ENCODE results near the gene FAM181A. TPM values are rescaled to one million over a fixed set of nuclear protein-coding genes. Genes with fewer than 3 reads are reported as not detected.

Gene FAM181A
- total RNA-seq, 4 donors from 2014 or later, result not detected

DNA sequence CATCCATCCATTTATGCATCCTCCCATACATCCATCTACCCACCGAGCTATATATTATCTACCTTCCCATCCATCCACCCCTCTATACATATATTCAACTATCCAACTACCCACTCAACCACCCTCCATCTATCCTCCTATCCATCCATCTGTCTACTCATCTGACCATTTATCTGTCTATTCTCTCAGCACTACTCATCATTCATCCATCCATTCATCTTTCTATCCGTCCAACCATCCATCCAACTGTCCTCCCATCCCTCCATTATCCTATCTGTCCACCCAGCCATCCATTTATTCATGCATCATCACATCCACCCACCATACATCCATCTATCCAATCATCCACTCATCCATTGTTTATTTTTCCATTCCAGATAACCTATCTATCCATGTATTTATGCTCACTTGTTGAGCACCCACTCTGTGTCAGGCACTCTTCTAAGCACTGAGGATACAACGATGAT lies 37.7 kb downstream of the FAM181A start:
- 91 to 99% methylated on average over 3 of the region's 3 CpGs for whole genome bisulfite sequencing, 2 donors
- TF ChIP-seq, protein P1, sequence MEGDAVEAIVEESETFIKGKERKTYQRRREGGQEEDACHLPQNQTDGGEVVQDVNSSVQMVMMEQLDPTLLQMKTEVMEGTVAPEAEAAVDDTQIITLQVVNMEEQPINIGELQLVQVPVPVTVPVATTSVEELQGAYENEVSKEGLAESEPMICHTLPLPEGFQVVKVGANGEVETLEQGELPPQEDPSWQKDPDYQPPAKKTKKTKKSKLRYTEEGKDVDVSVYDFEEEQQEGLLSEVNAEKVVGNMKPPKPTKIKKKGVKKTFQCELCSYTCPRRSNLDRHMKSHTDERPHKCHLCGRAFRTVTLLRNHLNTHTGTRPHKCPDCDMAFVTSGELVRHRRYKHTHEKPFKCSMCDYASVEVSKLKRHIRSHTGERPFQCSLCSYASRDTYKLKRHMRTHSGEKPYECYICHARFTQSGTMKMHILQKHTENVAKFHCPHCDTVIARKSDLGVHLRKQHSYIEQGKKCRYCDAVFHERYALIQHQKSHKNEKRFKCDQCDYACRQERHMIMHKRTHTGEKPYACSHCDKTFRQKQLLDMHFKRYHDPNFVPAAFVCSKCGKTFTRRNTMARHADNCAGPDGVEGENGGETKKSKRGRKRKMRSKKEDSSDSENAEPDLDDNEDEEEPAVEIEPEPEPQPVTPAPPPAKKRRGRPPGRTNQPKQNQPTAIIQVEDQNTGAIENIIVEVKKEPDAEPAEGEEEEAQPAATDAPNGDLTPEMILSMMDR (IDR thresholded peaks at IDR 0.05), result no peak
- no peak for TF ChIP-seq POLR2A (IDR thresholded peaks at IDR 0.05)
- DNase-seq (ENCODE audit: low spot score in 2 of 2), result no peak
- H3K4me3 ChIP-seq (ENCODE audit: low read depth, poor library complexity, severe bottlenecking), result no peak overlapping the region
- intact Hi-C loops (cut with DNase I; ENCODE audit: low total_unique reads), result no loop called here

- intact Hi-C loops (cut with DNase I; ENCODE audit: low total_unique reads), result no loop called here
- no peak for TF ChIP-seq POLR2A (IDR thresholded peaks at IDR 0.05)
- TF ChIP-seq, protein P1 (IDR thresholded peaks at IDR 0.05), result no peak
- 73 to 75% methylated on average over 3 of the region's 3 CpGs for WGBS, 2 donors
- H3K4me3 ChIP-seq (ENCODE audit: low read depth, poor library complexity, severe bottlenecking), result no peak overlapping the region
- no peak for DNase-seq (ENCODE audit: low spot score in 2 of 2)
Observed at GRCh38 chr14:93965287-93965821, 38.2 kb downstream of the FAM181A start.

DNA sequence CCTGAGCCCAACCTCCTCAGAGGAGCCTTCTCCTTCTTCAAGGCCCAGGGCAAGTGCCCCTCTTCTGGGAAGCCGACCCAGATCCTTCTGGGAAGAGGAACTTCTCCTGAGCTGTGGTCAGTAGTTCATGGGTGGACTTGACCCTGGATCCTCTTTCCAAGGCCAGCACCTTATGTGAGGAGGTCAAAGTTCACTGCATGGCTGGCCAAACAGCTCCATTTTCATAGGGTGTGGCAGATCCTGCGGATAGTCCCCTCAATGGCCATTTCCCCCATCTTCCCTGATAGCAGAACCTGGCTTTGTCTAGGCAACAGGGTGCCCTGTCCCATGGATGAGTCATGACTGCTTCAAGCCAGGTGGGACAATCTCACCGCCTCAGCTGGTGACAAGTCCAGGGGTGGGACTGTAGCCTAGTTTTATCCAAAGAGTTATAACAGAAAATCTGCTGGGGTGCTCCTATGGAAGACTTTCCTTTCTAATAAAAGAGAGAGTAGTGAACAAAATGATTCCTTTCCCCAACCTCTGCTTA lies 38.9 kb downstream of the FAM181A start:
- no peak overlapping the region for H3K4me3 ChIP-seq (ENCODE audit: low read depth, poor library complexity, severe bottlenecking)
- intact Hi-C loops (cut with DNase I; ENCODE audit: low total_unique reads), result no loop called here
- TF ChIP-seq, protein P1 (IDR thresholded peaks at IDR 0.05), result no peak
- TF ChIP-seq POLR2A (IDR thresholded peaks at IDR 0.05), result no peak
- DNase-seq (ENCODE audit: low spot score in 2 of 2), result no peak
- WGBS, 2 donors, result 88 to 93% methylated on average over 3 of the region's 3 CpGs

- WGBS, 2 donors, result 60 to 64% methylated on average over 10 of the region's 10 CpGs
- no peak overlapping the region for H3K4me3 ChIP-seq (ENCODE audit: low read depth, poor library complexity, severe bottlenecking)
- intact Hi-C loops (cut with DNase I; ENCODE audit: low total_unique reads), result no loop called here
- TF ChIP-seq POLR2A (IDR thresholded peaks at IDR 0.05), result no peak
- TF ChIP-seq, protein P1 (IDR thresholded peaks at IDR 0.05), result no peak
- DNase-seq (ENCODE audit: low spot score in 2 of 2), result no peak
Observed at GRCh38 chr14:93967637-93968250, 40.6 kb downstream of the FAM181A start.

DNA sequence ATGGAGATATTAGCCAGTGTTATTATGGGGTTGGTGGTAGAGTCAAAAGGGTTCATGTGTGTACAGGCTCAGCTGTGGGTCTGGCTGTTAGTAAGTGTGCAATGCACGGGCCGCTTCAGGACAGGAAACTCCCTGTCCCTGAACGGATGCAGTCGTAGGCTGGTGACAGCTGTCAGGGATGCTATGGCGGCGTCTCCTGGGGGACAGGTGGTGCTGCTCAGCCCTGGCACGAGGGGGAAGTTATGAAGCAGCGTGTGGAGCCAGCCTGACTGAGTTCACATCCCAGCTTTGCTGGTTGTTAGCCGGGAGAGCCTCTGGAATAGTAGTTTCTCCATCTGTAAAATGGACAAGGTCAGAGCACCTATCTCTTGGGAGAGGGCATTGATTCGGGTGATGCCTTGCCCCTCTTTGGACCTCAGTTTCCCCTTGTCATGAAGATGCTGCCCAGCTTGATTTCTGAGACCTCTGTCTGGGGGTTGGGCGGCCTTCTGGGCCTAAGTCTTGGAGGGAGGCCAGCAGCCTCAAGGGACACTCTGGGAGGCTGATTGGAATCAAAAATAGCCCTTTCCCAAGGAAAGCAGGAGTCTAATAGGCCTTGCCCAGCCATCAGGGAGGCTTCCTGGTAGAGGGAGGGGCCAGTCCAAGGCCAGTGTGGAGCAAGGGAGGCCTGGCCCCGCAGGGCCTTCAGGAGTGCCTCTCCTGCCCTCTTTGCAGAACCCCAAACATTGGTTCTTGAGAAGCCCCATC lies 42.1 kb downstream of the FAM181A start:
- TF ChIP-seq, protein P1 (IDR thresholded peaks at IDR 0.05), result no peak
- TF ChIP-seq POLR2A (IDR thresholded peaks at IDR 0.05), result no peak
- intact Hi-C loops (cut with DNase I; ENCODE audit: low total_unique reads), result no loop called here
- WGBS, 2 donors, result 75 to 90% methylated on average over 12 of the region's 12 CpGs
- DNase-seq (ENCODE audit: low spot score in 2 of 2), result no peak
- no peak overlapping the region for H3K4me3 ChIP-seq (ENCODE audit: low read depth, poor library complexity, severe bottlenecking)

Measured in lower leg skin (tissue), 4 donors.